Mammary epithelial cell (primary cell): ENCODE results near the gene KIRREL3.

Experiments used
- CTCF ChIP-seq, 2 donors: IDR thresholded peaks in 1 of 2; conservative IDR thresholded peaks in 1 of 2; 2 replicates each; pipeline ENCODE4 v1.5.1; 2011 to 2012; ENCODE audit warnings: inconsistent platforms in 2 of 2, low read length in 2 of 2, mild to moderate bottlenecking in 2 of 2, control low read depth in 1 of 2, low read depth in 1 of 2; ENCODE audit not compliant: insufficient read depth in 1 of 2; ENCODE audit errors: extremely low read depth in 1 of 2
- EZH2 ChIP-seq: IDR thresholded peaks from 2 replicates; pipeline ENCODE4 v1.6.1; 2012; ENCODE audit warnings: low read length, inconsistent platforms, borderline replicate concordance

DNA sequence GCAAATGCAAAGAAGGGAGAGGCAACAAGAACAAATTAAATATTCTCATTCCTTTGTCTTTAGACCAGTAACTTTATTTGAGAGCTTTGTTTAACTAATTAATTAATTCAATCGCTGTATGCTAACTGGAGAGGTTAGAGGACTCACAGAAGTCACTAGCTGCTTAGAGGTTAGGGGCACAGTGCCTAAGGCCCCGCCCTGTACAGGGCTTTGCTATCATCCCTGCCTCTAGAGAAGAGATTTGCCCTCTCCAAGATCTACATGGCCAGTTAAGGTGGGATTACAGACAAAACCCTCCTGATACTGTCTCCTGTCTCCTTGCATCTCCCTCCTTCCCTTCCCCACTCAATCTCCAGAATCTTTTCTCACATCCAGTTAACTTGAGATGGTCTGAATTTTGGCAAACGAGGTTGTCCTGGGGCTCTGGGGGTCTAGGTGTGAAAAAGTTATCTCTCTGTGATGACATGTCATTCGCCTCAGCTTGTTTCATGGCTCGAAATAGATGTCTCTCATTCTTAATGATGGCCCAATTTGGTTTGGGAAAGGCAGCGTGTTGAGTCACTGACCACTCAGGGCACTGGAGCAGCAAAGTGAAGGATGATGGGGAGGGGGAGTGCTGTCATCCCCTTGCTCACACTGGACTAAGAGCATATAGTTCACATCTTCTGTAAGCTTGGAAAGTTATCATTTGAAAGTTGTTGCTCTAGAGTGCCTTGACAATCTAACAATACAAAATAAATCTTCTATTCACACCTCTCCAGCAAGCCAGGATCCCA lies 190.9 kb downstream of the KIRREL3 start:
- TF ChIP-seq CTCF (conservative IDR thresholded peaks at IDR 0.05 in 1 of 2, IDR thresholded peaks at IDR 0.05 in 1 of 2; ENCODE audit: extremely low read depth in 1 of 2, insufficient read depth in 1 of 2, low read depth in 1 of 2, low read length in 2 of 2), result no peak
- no peak for TF ChIP-seq EZH2
